ENCODE measurements around the gene EPB41L2.

Gene EPB41L2

DNA sequence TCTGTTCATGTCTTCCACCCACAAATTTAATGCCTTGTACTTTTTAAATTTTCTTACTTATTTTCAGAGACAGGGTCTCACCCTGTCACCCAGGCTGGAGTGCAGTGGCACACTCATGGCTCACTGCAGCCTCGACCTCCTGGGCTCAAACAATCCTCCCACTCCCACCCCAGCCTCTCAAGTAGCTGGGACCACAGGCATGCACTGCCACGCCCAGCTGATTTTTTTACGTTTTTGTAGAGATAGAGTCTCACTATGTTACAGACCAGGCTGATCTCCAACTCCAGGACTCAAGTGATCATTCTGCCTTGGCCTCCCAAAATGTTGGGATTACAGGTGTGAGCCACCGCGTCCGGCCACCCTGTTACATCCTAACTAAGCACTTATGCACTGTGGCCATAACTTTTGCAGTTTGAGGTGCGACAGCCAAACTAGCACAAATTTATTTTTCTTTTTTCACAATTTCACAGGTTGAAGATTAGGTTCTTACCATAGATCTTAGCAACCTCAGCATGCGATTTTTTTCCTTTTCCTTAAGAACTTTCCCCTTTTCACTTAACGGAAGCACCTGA is 92.1 kb downstream of the EPB41L2 start:
- TF ChIP-seq, protein P1, sequence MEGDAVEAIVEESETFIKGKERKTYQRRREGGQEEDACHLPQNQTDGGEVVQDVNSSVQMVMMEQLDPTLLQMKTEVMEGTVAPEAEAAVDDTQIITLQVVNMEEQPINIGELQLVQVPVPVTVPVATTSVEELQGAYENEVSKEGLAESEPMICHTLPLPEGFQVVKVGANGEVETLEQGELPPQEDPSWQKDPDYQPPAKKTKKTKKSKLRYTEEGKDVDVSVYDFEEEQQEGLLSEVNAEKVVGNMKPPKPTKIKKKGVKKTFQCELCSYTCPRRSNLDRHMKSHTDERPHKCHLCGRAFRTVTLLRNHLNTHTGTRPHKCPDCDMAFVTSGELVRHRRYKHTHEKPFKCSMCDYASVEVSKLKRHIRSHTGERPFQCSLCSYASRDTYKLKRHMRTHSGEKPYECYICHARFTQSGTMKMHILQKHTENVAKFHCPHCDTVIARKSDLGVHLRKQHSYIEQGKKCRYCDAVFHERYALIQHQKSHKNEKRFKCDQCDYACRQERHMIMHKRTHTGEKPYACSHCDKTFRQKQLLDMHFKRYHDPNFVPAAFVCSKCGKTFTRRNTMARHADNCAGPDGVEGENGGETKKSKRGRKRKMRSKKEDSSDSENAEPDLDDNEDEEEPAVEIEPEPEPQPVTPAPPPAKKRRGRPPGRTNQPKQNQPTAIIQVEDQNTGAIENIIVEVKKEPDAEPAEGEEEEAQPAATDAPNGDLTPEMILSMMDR (IDR thresholded peaks at IDR 0.05; ENCODE audit: low read depth, low read length, missing control alignments) = no peak
- H3K4me3 ChIP-seq (ENCODE audit: low read depth, low read length) = no peak overlapping the region
- DNase-seq (ENCODE audit: low read depth) = no peak

DNA sequence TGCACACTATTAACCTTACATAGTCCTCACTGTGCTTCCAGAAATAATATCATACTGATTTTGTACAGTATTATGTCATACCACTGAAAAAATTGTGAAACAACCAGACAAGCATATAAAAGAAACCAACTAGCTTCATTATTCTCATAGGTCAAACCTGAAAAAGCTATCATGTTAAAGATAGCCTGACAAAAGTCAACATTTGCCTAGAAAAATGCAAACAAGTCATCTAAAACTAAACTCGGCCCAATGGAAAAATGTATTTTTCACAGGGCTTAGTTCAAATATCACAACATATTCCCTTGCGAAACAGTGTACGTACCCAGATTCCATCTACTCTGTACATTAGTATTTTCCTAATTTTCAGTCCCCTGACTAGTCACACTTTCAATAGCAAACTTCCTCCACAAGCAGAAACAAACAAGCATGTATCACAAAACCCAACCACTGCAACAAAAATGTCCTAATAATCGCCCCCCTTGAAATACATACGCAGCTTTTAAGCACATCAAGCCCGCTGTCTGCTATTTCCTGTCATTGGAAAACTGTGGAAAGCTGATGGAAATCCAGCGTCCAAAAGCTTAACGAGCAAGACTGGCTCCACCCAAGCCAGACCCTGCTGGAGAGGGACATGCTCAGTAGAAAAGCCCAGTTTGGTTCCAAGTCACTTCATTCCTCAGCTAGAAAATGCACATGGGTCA is 93.1 kb downstream of the EPB41L2 start:
- no peak for DNase-seq (ENCODE audit: low read depth)
- no peak overlapping the region for H3K4me3 ChIP-seq (ENCODE audit: low read depth, low read length)
- TF ChIP-seq, protein P1 (IDR thresholded peaks at IDR 0.05; ENCODE audit: low read depth, low read length, missing control alignments) = no peak

DNA sequence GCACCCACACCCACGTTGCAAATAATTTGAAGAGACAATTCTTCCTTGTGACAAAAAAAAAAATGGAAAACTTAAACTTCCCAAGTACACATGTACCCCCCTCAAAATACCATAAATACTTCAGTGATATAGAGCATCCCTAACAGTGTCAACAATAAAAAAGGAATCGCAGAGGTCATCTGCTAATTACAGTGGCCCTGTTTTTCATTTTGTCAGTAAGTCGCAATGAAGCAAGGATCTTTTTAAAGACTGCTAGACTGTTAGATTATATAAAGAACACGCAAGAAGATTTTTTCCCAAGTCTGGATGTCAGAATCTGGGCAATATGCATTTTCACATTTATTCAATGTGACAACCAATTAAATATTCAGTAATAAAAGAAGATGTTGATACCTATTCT is 93.9 kb downstream of the EPB41L2 start:
- no peak overlapping the region for H3K4me3 ChIP-seq (ENCODE audit: low read depth, low read length)
- no peak for DNase-seq (ENCODE audit: low read depth)
- TF ChIP-seq, protein P1 (IDR thresholded peaks at IDR 0.05; ENCODE audit: low read depth, low read length, missing control alignments) = no peak

DNA sequence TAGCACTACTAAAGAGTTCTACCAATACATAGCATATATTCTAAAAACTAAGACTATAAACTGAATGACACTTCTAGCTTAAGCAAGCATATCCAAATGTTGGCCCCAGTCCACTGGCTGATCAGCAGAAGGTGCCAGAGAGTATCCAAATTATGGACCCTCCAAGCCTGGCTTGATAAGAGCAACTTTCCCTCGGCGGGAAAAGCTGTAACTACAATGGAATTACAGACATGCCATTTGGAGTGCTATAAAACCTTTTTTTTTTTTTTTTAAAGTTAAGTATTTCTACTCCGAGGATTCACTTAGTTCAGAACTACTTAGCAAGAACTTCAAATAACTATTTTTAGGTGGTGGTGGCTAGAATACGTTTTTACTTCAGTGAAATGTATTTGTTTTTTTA is 94.6 kb downstream of the EPB41L2 start:
- DNase-seq (ENCODE audit: low read depth) = no peak
- TF ChIP-seq, protein P1 (IDR thresholded peaks at IDR 0.05; ENCODE audit: low read depth, low read length, missing control alignments) = no peak
- H3K4me3 ChIP-seq (ENCODE audit: low read depth, low read length) = no peak overlapping the region

DNA sequence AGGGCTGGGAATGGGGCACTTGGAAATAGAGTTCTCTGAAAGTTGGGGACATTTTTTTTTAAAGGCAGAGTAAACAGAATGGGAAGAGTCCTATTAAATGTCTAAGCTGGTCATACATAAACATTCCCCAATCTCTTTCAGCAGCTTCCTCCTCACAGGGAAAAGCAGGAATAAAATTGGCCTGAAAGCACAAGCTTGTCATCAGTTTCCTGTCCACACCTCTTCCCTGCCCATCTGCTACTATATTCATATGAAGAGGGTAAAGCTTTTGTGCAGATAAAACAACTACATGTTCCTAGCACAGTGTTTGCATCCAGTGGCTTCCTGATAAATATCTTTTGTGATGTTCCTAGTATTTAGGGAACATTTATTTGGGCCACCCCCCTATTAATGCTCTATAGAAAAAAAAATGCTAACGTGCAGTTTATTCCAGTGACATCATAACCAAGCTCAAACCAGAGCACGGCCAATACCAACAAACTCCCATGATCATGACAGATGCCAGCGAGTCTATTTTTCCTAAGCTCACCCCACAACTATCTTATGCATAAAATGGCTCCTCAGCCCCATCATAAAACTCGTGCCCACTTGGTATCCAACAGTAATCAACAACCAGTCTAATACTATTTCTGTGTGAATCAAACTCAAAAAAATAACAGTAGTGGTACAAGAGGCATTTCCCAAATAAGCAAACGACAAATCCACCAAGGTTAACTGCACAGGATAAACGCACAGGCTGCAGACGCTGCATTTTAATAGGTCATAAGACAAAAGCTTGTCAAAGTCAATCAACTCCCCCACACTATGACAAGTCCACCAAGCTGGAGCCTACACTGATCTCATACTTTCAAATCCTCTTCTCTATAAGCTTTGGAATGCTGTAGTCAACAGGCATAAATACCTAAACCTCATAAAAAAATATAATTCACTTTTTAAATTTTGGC is 95.3 kb downstream of the EPB41L2 start:
- TF ChIP-seq, protein P1 (IDR thresholded peaks at IDR 0.05; ENCODE audit: low read depth, low read length, missing control alignments) = no peak
- no peak for DNase-seq (ENCODE audit: low read depth)
- no peak overlapping the region for H3K4me3 ChIP-seq (ENCODE audit: low read depth, low read length)

DNA sequence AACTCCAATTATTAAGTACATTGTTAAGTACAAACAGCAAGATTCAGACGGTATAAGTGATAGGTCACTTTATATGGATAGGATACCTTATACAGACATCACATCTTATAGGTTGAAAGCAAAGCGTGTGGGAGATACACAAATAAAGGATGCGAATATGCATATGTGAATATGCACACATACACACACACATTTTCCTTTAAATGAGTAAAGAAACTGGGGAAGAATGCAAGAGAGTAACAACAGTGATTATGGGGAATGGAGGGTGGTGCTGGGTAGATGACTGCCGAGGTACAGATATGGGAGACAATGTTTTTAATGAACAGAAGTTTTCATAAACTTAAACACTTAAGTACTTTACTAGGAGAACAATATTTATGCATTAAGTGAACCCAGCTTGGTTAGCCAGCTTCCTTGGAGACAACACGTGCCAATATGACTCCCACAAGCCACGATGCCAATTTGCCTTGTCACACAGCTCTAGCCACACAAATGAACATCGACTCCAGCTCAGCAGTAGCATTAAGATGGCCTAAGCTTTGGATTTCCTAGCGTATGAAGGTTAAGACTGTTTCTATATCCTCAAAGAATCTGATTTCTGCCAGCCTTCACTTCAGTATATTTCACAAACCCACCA is 96.6 kb downstream of the EPB41L2 start:
- no peak for DNase-seq (ENCODE audit: low read depth)
- no peak overlapping the region for H3K4me3 ChIP-seq (ENCODE audit: low read depth, low read length)
- TF ChIP-seq, protein P1 (IDR thresholded peaks at IDR 0.05; ENCODE audit: low read depth, low read length, missing control alignments) = no peak
